ENCODE measurements around the gene MTHFSD. TPM values are rescaled to one million over a fixed set of nuclear protein-coding genes. Genes with fewer than 3 reads are reported as not detected.
A peak's percentile ranks its signal among the peaks of the same experiment; 100 is the strongest.

MTHFSD gene
- total and polyA plus RNA-seq, 11 donors, result 3.9 to 17.0 (median 11.4) TPM

GRCh38 chr16:86531641-86532525 lies 23.2 kb downstream of the MTHFSD start:
- DNase-seq (no peak), ATAC-seq (no peak)
- WGBS, 4 donors, result 91 to 93% (median 92%) methylated on average over 29 to 49 of the region's 49 CpGs
- intact Hi-C loops (cut with DNase I), result no loop called here
- H3K27me3 ChIP-seq, result no peaks in the 10 kb centered on the region
- peaks cover 0 to 43% (median 27%) of the 10 kb centered on the region in 9 donors for H3K36me3 ChIP-seq
- no peak overlapping the region for H3K4me3 ChIP-seq
- H3K4me1 ChIP-seq, result peaks cover 0 to 10% (median 0%) of the 10 kb centered on the region in 12 donors
- H3K27ac ChIP-seq, result peak overlapping the region in 3 of 12 donors; percentile 14 to 57 (median 32)
- no peak for TF ChIP-seq CTCF (IDR thresholded peaks at IDR 0.05)
- no peak for TF ChIP-seq POLR2A (IDR thresholded peaks at IDR 0.05)
- no peaks in the 10 kb centered on the region for H3K9me3 ChIP-seq

- DNase-seq, result peak; percentile 46 to 77 (median 64)
- Histone ChIP-seq H3K36me3 (peaks cover 0 to 35% (median 20%) of the 10 kb centered on the region in 9 donors), H3K9me3 (no peaks in the 10 kb centered on the region), H3K27ac (peak overlapping the region in 3 of 12 donors; percentile 14 to 57 (median 32)), H3K4me1 (peaks cover 0 to 10% (median 0%) of the 10 kb centered on the region in 12 donors), H3K27me3 (no peaks in the 10 kb centered on the region), H3K4me3 (no peak overlapping the region)
- no peak for TF ChIP-seq CTCF (IDR thresholded peaks at IDR 0.05)
- intact Hi-C loops (cut with DNase I), result no loop called here
- WGBS, 4 donors, result 54 to 70% (median 64%) methylated on average over 7 of the region's 7 CpGs
- ATAC-seq, result peak in 3 of 4 donors; percentile 48 to 60 (median 50)
These were observed 23.9 kb downstream of the MTHFSD start for GRCh38 chr16:86531191-86531545.

GRCh38 chr16:86530251-86531190 lies 24.5 kb downstream of the MTHFSD start:
- intact Hi-C loops (cut with DNase I), result no loop called here
- DNase-seq (no peak), ATAC-seq (peak in 1 of 4 donors; percentile 13)
- Histone ChIP-seq H3K4me1 (peaks cover 0 to 10% (median 0%) of the 10 kb centered on the region in 12 donors), H3K9me3 (no peaks in the 10 kb centered on the region), H3K36me3 (peaks cover 0 to 29% (median 13%) of the 10 kb centered on the region in 9 donors), H3K27me3 (no peaks in the 10 kb centered on the region), H3K27ac (peak overlapping the region in 2 of 12 donors; percentile 33 to 57), H3K4me3 (no peak overlapping the region)
- WGBS, 4 donors, result 84 to 91% (median 85%) methylated on average over 31 of the region's 31 CpGs
- TF ChIP-seq CTCF (IDR thresholded peaks at IDR 0.05) (no peak), POLR2A (IDR thresholded peaks at IDR 0.05) (no peak)
